HG02943 (cell line): Measurements from ENCODE around the gene PLD1.
"Not testable (repeated sequence)": the region's sequence is repeated elsewhere in the genome, so short reads cannot be mapped to it uniquely, and the experiment has no call there.

Source experiments
- ATAC-seq: cut with Tn5 transposase; IDR thresholded peaks from one replicate; pipeline ENCODE4 v1.9.1; 2021; ENCODE audit warnings: mild to moderate bottlenecking, low read depth, moderate library complexity; ENCODE audit not compliant: unreplicated experiment

The PLD1 gene

DNA sequence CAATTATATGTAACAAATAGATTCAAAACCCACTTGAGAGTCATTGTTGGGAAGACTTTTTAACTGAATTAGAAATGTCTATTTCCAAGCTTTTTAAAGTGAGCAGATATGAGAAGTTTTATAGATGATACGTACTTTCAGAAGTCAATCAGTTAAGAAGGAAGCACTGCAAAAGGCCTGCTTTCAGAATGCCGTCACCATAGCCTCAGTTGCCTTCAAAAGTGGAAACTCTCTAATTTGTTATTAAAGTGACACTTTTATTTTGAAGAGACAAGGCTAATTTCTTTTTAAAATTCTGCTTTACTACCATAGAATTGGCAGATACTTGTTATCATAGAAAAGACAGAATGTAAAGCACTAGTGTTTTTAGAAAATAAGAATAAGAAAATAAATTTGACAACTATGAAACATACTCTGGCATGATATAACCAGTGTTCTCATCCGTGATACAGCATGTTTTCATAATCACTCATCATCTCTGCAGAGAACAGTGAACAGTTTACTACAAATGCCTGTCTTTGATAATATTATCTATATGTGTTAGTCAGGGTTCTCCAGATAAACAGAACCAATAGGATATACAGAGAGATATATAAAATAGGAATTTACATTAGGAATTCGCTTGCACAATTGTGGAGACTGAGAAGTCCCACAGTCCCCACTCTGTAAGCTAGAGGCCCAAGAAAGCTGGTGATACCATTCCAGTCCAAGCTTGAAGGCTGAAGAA, 7.0 kb upstream of the PLD1 start:
- no peak for ATAC-seq

GRCh38 chr3:171815973-171816595, 5.8 kb upstream of the PLD1 start:
- ATAC-seq = no peak

DNA sequence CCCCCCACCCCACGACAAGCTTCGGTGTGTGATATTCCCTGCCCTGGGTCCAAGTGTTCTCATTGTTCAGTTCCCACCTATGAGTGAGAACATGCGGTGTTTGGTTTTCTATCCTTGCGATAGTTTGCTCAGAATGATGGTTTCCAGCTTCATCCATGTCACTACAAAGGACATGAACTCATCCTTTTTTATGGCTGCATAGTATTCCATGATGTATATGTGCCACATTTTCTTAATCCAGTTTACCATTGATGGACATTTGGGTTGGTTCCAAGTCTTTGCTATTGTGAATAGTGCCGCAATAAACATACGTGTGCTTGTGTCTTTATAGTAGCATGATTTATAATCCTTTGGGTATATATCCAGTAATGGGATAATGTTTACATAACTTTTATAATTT, 4.4 kb upstream of the PLD1 start:
- ATAC-seq = not testable (repeated sequence)

DNA sequence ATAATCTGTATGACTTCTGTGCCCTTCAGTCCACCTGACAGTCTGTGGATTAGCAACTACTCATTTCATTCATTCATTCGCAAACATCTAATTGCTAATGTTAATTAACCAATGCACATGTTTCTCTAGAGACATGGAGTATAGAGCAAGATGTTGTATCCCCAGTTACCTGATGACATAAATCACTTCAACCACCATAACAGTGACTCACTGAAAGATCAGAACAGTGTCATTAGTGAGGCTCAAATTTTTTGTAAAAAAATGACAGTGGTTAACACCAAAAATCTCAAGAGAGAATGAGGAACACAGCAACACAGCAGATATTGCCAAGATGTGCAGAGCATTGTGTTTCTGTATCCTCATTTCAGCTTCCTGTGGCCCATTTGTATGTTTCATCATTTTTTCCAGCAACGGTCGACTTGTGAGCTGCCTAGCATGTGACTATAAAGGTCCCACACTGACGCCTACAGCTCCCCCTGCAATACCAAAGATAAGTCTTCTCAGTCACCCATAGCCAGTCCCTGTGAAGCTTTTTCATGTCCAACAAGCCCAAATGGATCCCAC, 3.7 kb upstream of the PLD1 start:
- no peak for ATAC-seq

GRCh38 chr3:171813278-171813896, 3.1 kb upstream of the PLD1 start:
- ATAC-seq = no peak

DNA sequence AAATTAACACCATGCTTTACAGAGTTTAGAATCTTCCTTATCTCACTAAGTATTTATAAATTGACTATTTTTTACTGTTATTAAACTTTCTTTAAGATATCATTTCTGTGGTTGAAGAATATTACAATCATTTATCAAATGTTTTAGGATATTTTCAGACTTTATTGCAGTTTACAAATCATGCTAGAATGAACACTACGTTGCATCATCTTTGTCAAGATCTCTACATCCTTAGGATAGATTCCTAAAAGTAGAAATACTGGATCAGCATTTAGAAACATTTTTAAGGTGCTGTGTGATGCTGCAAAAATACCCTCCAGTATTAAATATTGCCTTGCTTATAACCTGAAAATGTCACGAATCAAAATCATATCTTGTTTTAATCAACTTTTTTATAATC, 2.5 kb upstream of the PLD1 start:
- no peak for ATAC-seq

DNA sequence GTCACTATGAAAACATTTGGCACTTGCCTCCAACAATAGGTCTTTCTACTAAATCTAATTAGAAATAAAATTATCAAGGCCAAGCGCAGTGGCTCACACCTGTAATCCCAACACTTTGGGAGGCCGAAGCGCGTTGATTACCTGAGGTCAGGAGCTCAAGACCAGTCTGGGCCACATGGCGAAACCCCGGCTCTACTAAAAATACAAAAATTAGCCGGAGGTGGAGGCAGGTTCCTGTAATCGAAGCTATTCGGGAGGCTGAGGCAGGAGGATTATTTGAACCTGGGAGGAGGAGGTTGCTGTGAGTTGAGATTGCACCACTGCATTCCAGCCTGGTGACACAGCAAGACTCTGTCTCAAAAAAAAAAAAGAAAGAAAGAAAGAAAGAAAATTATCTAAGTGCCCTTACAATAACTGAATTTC, 1.6 kb upstream of the PLD1 start:
- no peak for ATAC-seq

GRCh38 chr3:171811295-171811912, 1.1 kb upstream of the PLD1 start:
- ATAC-seq = no peak

- no peak for ATAC-seq
Observed at GRCh38 chr3:171810629-171811294, 479 bp upstream of the PLD1 start.

DNA sequence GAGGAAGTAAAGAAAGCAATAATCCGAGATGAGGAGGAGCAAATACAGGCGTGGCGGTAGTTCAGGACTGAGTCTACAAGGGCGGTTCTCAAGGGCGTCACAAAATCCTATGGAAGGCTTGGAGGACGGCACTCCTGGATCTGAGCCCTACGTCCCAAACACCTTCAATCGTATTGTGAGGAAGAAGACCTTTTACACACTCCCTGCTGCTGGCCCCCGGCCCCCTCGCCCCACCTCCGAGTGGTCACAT, 747 bp downstream of the PLD1 start:
- ATAC-seq = peak; percentile 43

DNA sequence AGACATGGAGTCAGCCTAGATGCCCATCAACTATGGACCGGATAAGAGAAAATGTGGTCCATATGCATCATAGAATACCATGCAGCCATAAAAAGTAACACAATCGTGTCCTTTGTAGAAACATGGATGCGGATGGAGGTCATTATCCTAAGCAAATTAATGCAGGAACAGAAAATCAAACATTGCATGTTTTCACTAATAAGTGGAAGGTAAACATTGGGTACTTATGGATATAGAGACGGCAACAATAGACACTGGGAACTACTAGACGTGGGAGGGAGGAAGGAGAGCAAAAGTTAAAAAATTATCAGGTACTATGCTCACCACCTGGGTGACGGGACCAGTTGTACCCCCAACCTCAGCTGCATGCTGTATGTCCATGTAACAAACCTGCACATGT, 2.5 kb downstream of the PLD1 start:
- ATAC-seq = no peak

- ATAC-seq = no peak
Observed at GRCh38 chr3:171807129-171807675, 3.1 kb downstream of the PLD1 start.

DNA sequence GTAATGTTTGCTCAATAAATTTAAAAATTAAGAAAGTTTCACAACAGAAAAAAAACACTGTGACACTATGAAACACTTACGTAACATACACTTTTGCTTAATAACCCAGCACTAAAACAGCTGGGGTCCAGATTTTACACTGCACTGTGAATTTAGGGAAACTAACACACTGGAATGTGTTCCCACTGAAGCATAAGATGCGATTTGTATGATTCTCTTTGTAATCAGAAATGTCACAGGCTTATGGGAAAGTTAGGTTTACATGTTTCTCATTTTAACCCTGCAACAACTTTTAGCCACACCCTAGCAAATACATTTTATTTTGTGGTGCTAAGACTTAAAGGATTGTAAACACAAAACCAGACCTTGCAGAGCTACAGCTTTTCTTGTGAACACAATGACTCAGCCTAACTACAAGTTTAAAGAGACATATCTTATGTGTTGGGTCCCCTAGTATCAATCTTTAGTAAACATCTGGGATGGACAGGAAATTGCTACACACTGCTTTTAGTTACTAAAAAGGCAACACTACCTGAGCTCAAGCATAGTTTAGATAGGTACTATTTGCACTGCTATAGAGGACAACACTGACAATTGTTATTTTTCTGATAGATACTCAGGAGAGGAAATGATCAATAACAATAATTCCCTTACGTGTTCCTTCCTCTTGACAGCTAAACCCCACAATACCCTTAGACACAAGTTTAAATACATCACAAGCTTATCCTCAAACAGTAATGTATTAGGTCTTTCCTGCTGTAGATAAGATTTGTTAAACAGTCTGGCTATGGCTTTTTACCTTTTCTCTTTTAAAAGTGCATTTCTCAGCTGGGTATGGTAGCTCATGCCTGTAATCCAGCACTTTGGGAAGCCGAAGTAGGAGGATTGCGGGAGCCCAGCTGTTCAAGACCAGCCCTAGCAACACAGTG, 3.8 kb downstream of the PLD1 start:
- no peak for ATAC-seq

DNA sequence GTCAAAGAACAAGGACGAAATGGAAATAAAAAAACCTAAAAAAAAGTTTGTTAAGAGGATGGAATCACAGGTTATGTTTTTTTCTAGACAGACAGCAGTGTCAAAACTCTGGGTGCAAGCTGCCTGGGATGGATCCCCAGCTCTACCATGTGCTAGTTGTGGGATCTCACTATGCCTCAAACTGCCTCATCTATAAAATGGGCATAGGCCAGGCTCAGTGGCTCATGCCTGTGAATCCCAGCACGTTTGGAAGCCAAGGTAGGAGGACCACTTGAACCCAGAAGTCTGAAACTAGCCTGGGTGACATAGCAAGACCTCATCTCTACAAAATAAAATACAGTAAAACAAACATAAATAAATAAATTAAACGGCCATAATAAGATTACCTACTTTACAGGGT, 4.6 kb downstream of the PLD1 start:
- no peak for ATAC-seq

- ATAC-seq = no peak
Observed at GRCh38 chr3:171804618-171805389, 5.5 kb downstream of the PLD1 start.

DNA sequence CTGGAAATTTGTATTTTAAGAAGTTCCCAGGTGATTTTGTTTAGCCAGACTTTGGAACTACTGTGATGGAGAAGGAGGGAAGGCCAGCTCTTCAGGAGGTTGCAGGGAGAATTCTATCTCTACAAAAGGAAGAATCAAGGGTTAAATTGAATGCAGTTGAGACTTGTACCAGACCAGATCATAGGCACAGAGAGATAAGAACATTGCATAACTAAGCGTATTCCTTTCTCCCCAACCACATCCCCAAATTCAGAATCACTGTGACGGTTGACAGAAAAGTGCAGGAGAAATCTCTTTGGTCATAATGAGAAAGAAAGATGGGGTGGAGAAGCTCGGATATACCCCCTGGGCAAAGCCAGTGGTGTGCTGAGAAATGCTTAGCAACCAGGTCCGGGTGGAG, 7.2 kb downstream of the PLD1 start:
- ATAC-seq = no peak

GRCh38 chr3:171802590-171802956, 7.7 kb downstream of the PLD1 start:
- ATAC-seq = no peak

- ATAC-seq = no peak
Observed at GRCh38 chr3:171801738-171802589, 8.3 kb downstream of the PLD1 start.
